SK-N-MC (cell line): ENCODE measurements around the gene C1orf122.

Source experiments
- EZH2 ChIP-seq: fragments of 200-600 bp; sonication (generic); IDR thresholded peaks from one replicate; pipeline ENCODE4 v1.6.1; 2017; ENCODE audit warnings: antibody characterized with exemption
- FOXP2 ChIP-seq: optimal IDR thresholded peaks from 2 replicates; pipeline ENCODE3; 2011; ENCODE audit warnings: mild to moderate bottlenecking, moderate library complexity; ENCODE audit not compliant: insufficient read depth; ENCODE audit errors: extremely low read length, control extremely low read depth
- POLR2AphosphoS5 ChIP-seq: IDR thresholded peaks from 2 replicates; pipeline ENCODE4 v1.6.1; 2012; ENCODE audit warnings: mild to moderate bottlenecking, low read depth, low read length, borderline replicate concordance

DNA sequence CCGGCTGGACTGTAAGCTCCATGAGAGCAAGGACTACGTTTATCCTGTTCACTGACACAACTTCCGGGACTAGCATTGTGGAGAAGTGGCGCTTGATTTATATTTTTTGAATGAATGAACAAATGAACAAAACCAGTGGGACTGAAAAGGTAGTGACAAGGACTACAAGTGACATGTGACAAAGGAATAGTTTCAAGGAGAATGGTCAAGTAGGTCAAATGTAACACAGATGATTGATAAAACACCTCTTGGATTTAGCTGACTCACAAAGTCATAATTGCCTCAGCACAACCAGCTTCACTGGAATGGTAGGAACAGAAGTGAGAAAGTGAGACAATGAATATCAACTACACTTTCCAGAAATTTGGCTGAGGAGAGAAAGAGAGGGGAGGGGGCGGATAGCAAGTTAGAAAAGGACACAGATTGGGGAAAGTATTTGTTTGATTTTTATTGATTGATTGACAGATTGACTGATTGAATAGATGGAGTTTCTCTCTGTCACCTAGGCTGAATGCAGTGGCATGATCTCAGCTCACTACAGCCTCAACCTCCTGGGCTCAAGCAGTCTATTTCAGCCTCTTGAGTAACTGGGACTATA lies 37.6 kb downstream of the C1orf122 start:
- TF ChIP-seq EZH2 (no peak), POLR2AphosphoS5 (no peak), FOXP2 (no peak)
